ENCODE results near the gene PPIA. TPM values are rescaled to one million over a fixed set of nuclear protein-coding genes. Genes with fewer than 3 reads are reported as not detected.

PPIA gene
- polyA plus RNA-seq, 1 donor from 2014 or later, result 2,769 TPM

GRCh38 chr7:44789990-44790389 lies 6.5 kb upstream of the PPIA start:
- no peak overlapping the region for H3K9ac ChIP-seq (ENCODE audit: low read length)
- H3K4me2 ChIP-seq (ENCODE audit: low read length), result no peak overlapping the region
- no peaks in the 10 kb centered on the region for H3K79me2 ChIP-seq (replicated peaks; ENCODE audit: insufficient read depth, low read length)
- no peaks in the 10 kb centered on the region for H3K36me3 ChIP-seq (ENCODE audit: insufficient read depth, low read length)
- H3K27me3 ChIP-seq (ENCODE audit: insufficient read depth, low read depth, low read length), result no peaks in the 10 kb centered on the region
- H3K9me3 ChIP-seq (ENCODE audit: low read length), result no peaks in the 10 kb centered on the region
- H3K9me2 ChIP-seq (ENCODE audit: insufficient read depth, low read length), result no peaks in the 10 kb centered on the region
- no peaks in the 10 kb centered on the region for H4K20me1 ChIP-seq (ENCODE audit: insufficient read depth)
- TF ChIP-seq RAD21 (conservative IDR thresholded peaks at IDR 0.05) (no peak), EZH2 (IDR thresholded peaks at IDR 0.05; ENCODE audit: borderline replicate concordance, insufficient read depth, low read length, poor library complexity, severe bottlenecking) (no peak), MXI1 (conservative IDR thresholded peaks at IDR 0.05; ENCODE audit: poor library complexity, severe bottlenecking) (no peak), SMC3 (conservative IDR thresholded peaks at IDR 0.05; ENCODE audit: poor library complexity) (no peak), POLR2AphosphoS5 (IDR thresholded peaks at IDR 0.05) (no peak), TAF1 (IDR thresholded peaks at IDR 0.05; ENCODE audit: low read depth) (no peak), REST (IDR thresholded peaks at IDR 0.05; ENCODE audit: borderline replicate concordance) (no peak), CTCF (IDR thresholded peaks at IDR 0.05; ENCODE audit: poor library complexity, severe bottlenecking) (no peak), EP300 (conservative IDR thresholded peaks at IDR 0.05; ENCODE audit: poor library complexity, severe bottlenecking) (no peak)
- no peaks in the 10 kb centered on the region for H3F3A ChIP-seq (ENCODE audit: insufficient read depth, low read length, poor library complexity, severe bottlenecking)
- no peak overlapping the region for H2AFZ ChIP-seq (ENCODE audit: low read depth, low read length)
- H3K4me3 ChIP-seq (ENCODE audit: low read length), result no peak overlapping the region
- no peak overlapping the region for H3K27ac ChIP-seq (ENCODE audit: low read length)

GRCh38 chr7:44791278-44792219 lies 4.9 kb upstream of the PPIA start:
- Histone ChIP-seq H4K20me1 (ENCODE audit: insufficient read depth) (no peaks in the 10 kb centered on the region), H3K27ac (ENCODE audit: low read length) (no peak overlapping the region), H3K4me2 (ENCODE audit: low read length) (no peak overlapping the region), H3K27me3 (ENCODE audit: insufficient read depth, low read depth, low read length) (no peaks in the 10 kb centered on the region), H3K9me2 (ENCODE audit: insufficient read depth, low read length) (no peaks in the 10 kb centered on the region), H3K36me3 (ENCODE audit: insufficient read depth, low read length) (no peaks in the 10 kb centered on the region), H3F3A (ENCODE audit: insufficient read depth, low read length, poor library complexity, severe bottlenecking) (no peaks in the 10 kb centered on the region), H3K4me3 (ENCODE audit: low read length) (no peak overlapping the region), H3K9ac (ENCODE audit: low read length) (no peak overlapping the region), H3K9me3 (ENCODE audit: low read length) (no peaks in the 10 kb centered on the region), H3K79me2 (replicated peaks; ENCODE audit: insufficient read depth, low read length) (no peaks in the 10 kb centered on the region), H2AFZ (ENCODE audit: low read depth, low read length) (no peak overlapping the region)
- TF ChIP-seq CTCF (IDR thresholded peaks at IDR 0.05; ENCODE audit: poor library complexity, severe bottlenecking) (no peak), MXI1 (conservative IDR thresholded peaks at IDR 0.05; ENCODE audit: poor library complexity, severe bottlenecking) (no peak), REST (IDR thresholded peaks at IDR 0.05; ENCODE audit: borderline replicate concordance) (no peak), RAD21 (conservative IDR thresholded peaks at IDR 0.05) (no peak), EP300 (conservative IDR thresholded peaks at IDR 0.05; ENCODE audit: poor library complexity, severe bottlenecking) (no peak), SMC3 (conservative IDR thresholded peaks at IDR 0.05; ENCODE audit: poor library complexity) (no peak), EZH2 (IDR thresholded peaks at IDR 0.05; ENCODE audit: borderline replicate concordance, insufficient read depth, low read length, poor library complexity, severe bottlenecking) (no peak), TAF1 (IDR thresholded peaks at IDR 0.05; ENCODE audit: low read depth) (no peak), POLR2AphosphoS5 (IDR thresholded peaks at IDR 0.05) (no peak)

Data from neural cell (in vitro differentiated cells).